PC-9 (cell line): ENCODE results near the gene KRTAP2-1.
"Not testable (repeated sequence)": the region's sequence is repeated elsewhere in the genome, so short reads cannot be mapped to it uniquely, and the experiment has no call there.

Experiments used
- EZH2 ChIP-seq: fragments of 200-600 bp; sonication (generic); IDR thresholded peaks from 2 replicates; pipeline ENCODE4 v1.8.0; 2017; ENCODE audit warnings: antibody characterized with exemption, low read depth
- TF ChIP-seq, protein P1 (sequence below): fragments of 200-600 bp; sonication (generic); conservative IDR thresholded peaks from 2 replicates; pipeline ENCODE4 v1.6.1; 2017; ENCODE audit warnings: mixed run types, antibody characterized with exemption, mild to moderate bottlenecking, moderate library complexity

DNA sequence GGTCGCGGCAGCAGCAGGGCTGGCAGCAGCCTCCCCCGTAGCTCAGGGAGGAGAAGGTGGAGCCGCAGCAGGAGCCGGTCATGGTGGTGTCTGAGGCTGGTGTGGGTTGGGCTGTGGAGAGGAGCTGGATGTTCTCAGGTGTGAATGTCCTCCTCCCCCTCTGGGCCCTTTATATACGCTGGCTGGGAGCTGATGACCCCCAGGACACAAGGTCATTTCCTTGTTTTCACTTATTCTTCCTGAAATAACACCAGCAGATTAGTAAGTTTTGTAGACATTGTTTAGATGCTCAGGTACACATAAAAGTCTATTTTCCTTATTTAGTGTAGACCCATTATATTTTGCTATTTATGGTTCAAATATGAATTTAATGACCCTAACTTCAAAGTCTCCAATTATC, 8.0 kb upstream of the KRTAP2-1 start, which contains the start of gene KRTAP2-2:
- TF ChIP-seq, protein P1, sequence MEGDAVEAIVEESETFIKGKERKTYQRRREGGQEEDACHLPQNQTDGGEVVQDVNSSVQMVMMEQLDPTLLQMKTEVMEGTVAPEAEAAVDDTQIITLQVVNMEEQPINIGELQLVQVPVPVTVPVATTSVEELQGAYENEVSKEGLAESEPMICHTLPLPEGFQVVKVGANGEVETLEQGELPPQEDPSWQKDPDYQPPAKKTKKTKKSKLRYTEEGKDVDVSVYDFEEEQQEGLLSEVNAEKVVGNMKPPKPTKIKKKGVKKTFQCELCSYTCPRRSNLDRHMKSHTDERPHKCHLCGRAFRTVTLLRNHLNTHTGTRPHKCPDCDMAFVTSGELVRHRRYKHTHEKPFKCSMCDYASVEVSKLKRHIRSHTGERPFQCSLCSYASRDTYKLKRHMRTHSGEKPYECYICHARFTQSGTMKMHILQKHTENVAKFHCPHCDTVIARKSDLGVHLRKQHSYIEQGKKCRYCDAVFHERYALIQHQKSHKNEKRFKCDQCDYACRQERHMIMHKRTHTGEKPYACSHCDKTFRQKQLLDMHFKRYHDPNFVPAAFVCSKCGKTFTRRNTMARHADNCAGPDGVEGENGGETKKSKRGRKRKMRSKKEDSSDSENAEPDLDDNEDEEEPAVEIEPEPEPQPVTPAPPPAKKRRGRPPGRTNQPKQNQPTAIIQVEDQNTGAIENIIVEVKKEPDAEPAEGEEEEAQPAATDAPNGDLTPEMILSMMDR = not testable (repeated sequence)
- TF ChIP-seq EZH2 = not testable (repeated sequence)
